ENCODE measurements around the gene GIMAP1.

DNA sequence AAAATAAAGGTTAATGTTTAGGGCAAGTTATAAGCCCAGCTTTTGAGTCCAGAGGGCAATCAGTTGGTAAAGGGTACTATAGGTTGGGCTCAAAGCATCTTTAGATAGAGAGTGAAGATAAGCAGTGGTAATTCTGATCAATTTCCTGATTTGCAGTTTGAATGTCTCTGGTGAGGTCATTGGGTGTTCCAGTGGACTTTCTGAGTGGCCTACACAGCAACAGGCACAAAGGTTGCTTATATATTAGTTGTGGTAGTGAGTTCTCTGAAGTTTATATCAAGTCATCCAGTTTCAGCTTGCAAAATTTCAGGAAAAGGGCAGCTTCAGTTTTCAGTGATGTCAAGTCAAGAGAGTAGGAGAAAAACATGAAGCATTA is 49.9 kb downstream of the GIMAP1 start:
- TF ChIP-seq, protein P1, sequence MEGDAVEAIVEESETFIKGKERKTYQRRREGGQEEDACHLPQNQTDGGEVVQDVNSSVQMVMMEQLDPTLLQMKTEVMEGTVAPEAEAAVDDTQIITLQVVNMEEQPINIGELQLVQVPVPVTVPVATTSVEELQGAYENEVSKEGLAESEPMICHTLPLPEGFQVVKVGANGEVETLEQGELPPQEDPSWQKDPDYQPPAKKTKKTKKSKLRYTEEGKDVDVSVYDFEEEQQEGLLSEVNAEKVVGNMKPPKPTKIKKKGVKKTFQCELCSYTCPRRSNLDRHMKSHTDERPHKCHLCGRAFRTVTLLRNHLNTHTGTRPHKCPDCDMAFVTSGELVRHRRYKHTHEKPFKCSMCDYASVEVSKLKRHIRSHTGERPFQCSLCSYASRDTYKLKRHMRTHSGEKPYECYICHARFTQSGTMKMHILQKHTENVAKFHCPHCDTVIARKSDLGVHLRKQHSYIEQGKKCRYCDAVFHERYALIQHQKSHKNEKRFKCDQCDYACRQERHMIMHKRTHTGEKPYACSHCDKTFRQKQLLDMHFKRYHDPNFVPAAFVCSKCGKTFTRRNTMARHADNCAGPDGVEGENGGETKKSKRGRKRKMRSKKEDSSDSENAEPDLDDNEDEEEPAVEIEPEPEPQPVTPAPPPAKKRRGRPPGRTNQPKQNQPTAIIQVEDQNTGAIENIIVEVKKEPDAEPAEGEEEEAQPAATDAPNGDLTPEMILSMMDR (IDR thresholded peaks at IDR 0.05 in 2 of 3, conservative IDR thresholded peaks at IDR 0.05 in 1 of 3; ENCODE audit: borderline replicate concordance in 1 of 3, insufficient read depth in 1 of 3, low read depth in 2 of 3, low read length in 2 of 3) = no peak
- TF ChIP-seq EZH2 (IDR thresholded peaks at IDR 0.05) = no peak
- no peak for TF ChIP-seq SP1 (IDR thresholded peaks at IDR 0.05; ENCODE audit: low read depth)
- TF ChIP-seq EGR1 (IDR thresholded peaks at IDR 0.05; ENCODE audit: low read depth) = no peak
- TF ChIP-seq SIN3A (IDR thresholded peaks at IDR 0.05; ENCODE audit: low read depth) = no peak
- no peak for TF ChIP-seq FOSL1 (IDR thresholded peaks at IDR 0.05; ENCODE audit: low read depth)
- TF ChIP-seq YY1 (IDR thresholded peaks at IDR 0.05; ENCODE audit: extremely low read depth, insufficient replicate concordance, low read depth, low read length) = no peak
- TF ChIP-seq POLR2AphosphoS5 (IDR thresholded peaks at IDR 0.05; ENCODE audit: low read depth, low read length) = no peak
- no peak for TF ChIP-seq POLR2A (IDR thresholded peaks at IDR 0.05; ENCODE audit: borderline replicate concordance, extremely low read depth, insufficient read depth, insufficient read length)
- no peak for TF ChIP-seq ELF1 (IDR thresholded peaks at IDR 0.05; ENCODE audit: borderline replicate concordance, low read depth)
- no peak for TF ChIP-seq TCF7L2 (IDR thresholded peaks at IDR 0.05; ENCODE audit: borderline replicate concordance, extremely low read depth, insufficient read depth, insufficient read length)
- no peak for TF ChIP-seq CBX3 (IDR thresholded peaks at IDR 0.05; ENCODE audit: low read depth)
- TF ChIP-seq RAD21 (IDR thresholded peaks at IDR 0.05; ENCODE audit: low read depth) = no peak
- no peak for TF ChIP-seq EZH2phosphoT487 (IDR thresholded peaks at IDR 0.05; ENCODE audit: borderline replicate concordance)

Data from HCT116 (cell line).